CD4-positive, alpha-beta T cell (primary cell): ENCODE results near the gene TMPRSS6. TPM values are rescaled to one million over a fixed set of nuclear protein-coding genes. Genes with fewer than 3 reads are reported as not detected.

ENCODE experiments used
- ATAC-seq: fragments of 200-7000 bp; cut with Tn5 transposase; one replicate; pipeline ENCODE4 v1.10.0; 2022; ENCODE audit warnings: mild to moderate bottlenecking; ENCODE audit not compliant: poor library complexity
- CTCF ChIA-PET: fragments of 350-600 bp; sonication (Branson Sonifier 250); formaldehyde crosslinking; loops from one replicate; lab custom pipeline; 2021; ENCODE audit warnings: antibody characterized with exemption, inconsistent platforms; lab: Charles Lee
- POLR2A ChIA-PET: fragments of 350-600 bp; sonication (Branson Sonifier 250); formaldehyde crosslinking; loops from one replicate; lab custom pipeline; 2021; ENCODE audit warnings: antibody characterized with exemption, inconsistent platforms; lab: Charles Lee
- DNase-seq, 14 experiments: peaks; one replicate each; pipeline ENCODE4 v3.0.0-alpha.2; 2013 to 2020; ENCODE audit warnings: mixed read lengths in 2 of 14
- H3K27ac ChIP-seq, 2 donors: one replicate each; pipeline versions ENCODE4 v1.5.1 to v1.7.0; 2013; ENCODE audit warnings: low read length in 2 of 2, low read depth in 1 of 2, mild to moderate bottlenecking in 1 of 2
- H3K27me3 ChIP-seq, 2 experiments: 1 replicate in 1 of 2; 2 replicates in 1 of 2; pipeline versions ENCODE4 v1.6.1 to v1.7.0; 2013; ENCODE audit warnings: low read length in 2 of 2, control low read depth in 1 of 2, mild to moderate bottlenecking in 1 of 2, moderate library complexity in 1 of 2; ENCODE audit not compliant: insufficient read depth in 2 of 2, control insufficient read depth in 1 of 2
- H3K36me3 ChIP-seq: one replicate; pipeline ENCODE4 v1.6.1; 2013; ENCODE audit warnings: low read length, control low read depth; ENCODE audit not compliant: insufficient read depth
- H3K4me1 ChIP-seq: one replicate; pipeline ENCODE4 v1.6.1; 2013; ENCODE audit warnings: low read length, control low read depth; ENCODE audit not compliant: insufficient read depth
- H3K4me3 ChIP-seq: one replicate; pipeline ENCODE4 v1.5.1; 2013; ENCODE audit warnings: mild to moderate bottlenecking, low read length, moderate library complexity
- H3K9me3 ChIP-seq, 2 experiments: 1 replicate in 1 of 2; 2 replicates in 1 of 2; pipeline versions ENCODE4 v1.6.1 to v1.7.0; 2013; ENCODE audit warnings: low read length in 2 of 2, mild to moderate bottlenecking in 2 of 2, control low read depth in 1 of 2, moderate library complexity in 1 of 2; ENCODE audit not compliant: control insufficient read depth in 1 of 2, insufficient read depth in 1 of 2
- H3K27ac Mint-ChIP-seq: one replicate; pipeline ENCODE4 v1.8.0; 2020; ENCODE audit warnings: mixed read lengths
- H3K27me3 Mint-ChIP-seq: one replicate; pipeline ENCODE4 v1.8.0; 2021; ENCODE audit warnings: mixed read lengths
- H3K36me3 Mint-ChIP-seq: one replicate; pipeline ENCODE4 v1.8.0; 2021; ENCODE audit warnings: low read depth, mixed read lengths
- H3K4me1 Mint-ChIP-seq: one replicate; pipeline ENCODE4 v1.8.0; 2021; ENCODE audit warnings: low read depth, mixed read lengths
- H3K4me3 Mint-ChIP-seq: one replicate; pipeline ENCODE4 v1.8.0; 2020; ENCODE audit warnings: mild to moderate bottlenecking, mixed read lengths
- H3K9me3 Mint-ChIP-seq: one replicate; pipeline ENCODE4 v1.8.0; 2020; ENCODE audit warnings: mixed read lengths
- CTCF ChIP-seq: fragments of 200-600 bp; IDR thresholded peaks from one replicate; pipeline ENCODE4 v1.8.0; 2022; ENCODE audit warnings: antibody characterized with exemption, mild to moderate bottlenecking
- intact Hi-C, 2 experiments: fragments of 100-400 bp; cut with DNase I in 1 of 2; cut with micrococcal nuclease in 1 of 2; formaldehyde crosslinking; loops; one replicate each; pipeline versions ENCODE4 v1.15.1 to v1.9.0; 2023 to 2025; cut with DNase I, micrococcal nuclease
- total RNA-seq, 174 experiments: library from RNA in 2 of 174; stranded (reverse) in 2 of 174; gene quantifications; one replicate each; pipeline ENCODE4 v1.2.3 and lab custom pipeline; 2021 to 2026

The TMPRSS6 gene
- total RNA-seq, 2 experiments from 2014 or later = 0.19 to 0.39 TPM

DNA sequence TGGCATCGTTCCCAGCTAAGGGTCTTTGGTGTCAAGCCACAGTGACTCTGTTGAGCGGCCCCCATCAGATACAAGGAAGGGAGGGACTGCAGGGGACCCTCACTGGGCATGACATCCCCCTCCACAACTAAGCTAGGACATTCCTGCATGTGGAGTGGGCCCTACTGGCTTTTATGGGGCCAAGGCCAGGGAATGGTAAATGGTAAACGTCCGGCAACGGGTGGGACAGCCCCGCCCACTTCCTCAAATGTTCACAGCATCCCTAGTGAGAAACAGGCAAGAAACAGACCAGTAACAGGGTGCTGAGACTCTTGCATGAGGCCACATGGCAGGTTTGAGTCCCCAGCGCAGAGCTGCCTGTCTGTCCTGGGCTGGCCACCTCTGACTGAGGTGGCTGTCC is 4.4 kb downstream of the TMPRSS6 start:
- H3K27ac Mint-ChIP-seq = no peak overlapping the region
- no peaks in the 10 kb centered on the region for H3K9me3 Mint-ChIP-seq
- ChIA-PET CTCF (no interaction called here), POLR2A (no interaction called here)
- no peak overlapping the region for H3K4me3 Mint-ChIP-seq
- no peaks in the 10 kb centered on the region for H3K4me1 Mint-ChIP-seq
- ATAC-seq = no peak
- intact Hi-C loops = no loop called here
- no peaks in the 10 kb centered on the region for H3K27me3 Mint-ChIP-seq
- Histone ChIP-seq H3K36me3 (no peaks in the 10 kb centered on the region), H3K4me3 (no peak overlapping the region), H3K27ac (no peak overlapping the region), H3K27me3 (no peaks in the 10 kb centered on the region), H3K4me1 (peaks cover 6% of the 10 kb centered on the region), H3K9me3 (no peaks in the 10 kb centered on the region)
- TF ChIP-seq CTCF = no peak
- H3K36me3 Mint-ChIP-seq = no peaks in the 10 kb centered on the region
- DNase-seq = no peak

- intact Hi-C loops = no loop called here
- no peaks in the 10 kb centered on the region for H3K27me3 ChIP-seq
- H3K36me3 Mint-ChIP-seq = no peaks in the 10 kb centered on the region
- H3K4me3 Mint-ChIP-seq = no peak overlapping the region
- H3K9me3 ChIP-seq = no peaks in the 10 kb centered on the region
- no peaks in the 10 kb centered on the region for H3K9me3 Mint-ChIP-seq
- ChIA-PET POLR2A (no interaction called here), CTCF (no interaction called here)
- H3K4me3 ChIP-seq = no peak overlapping the region
- no peaks in the 10 kb centered on the region for H3K4me1 Mint-ChIP-seq
- H3K27me3 Mint-ChIP-seq = no peaks in the 10 kb centered on the region
- no peak for TF ChIP-seq CTCF
- H3K4me1 ChIP-seq = peaks cover 9% of the 10 kb centered on the region
- no peaks in the 10 kb centered on the region for H3K36me3 ChIP-seq
- ATAC-seq (no peak), DNase-seq (no peak)
- H3K27ac ChIP-seq = no peak overlapping the region
- no peak overlapping the region for H3K27ac Mint-ChIP-seq
Observed at GRCh38 chr22:37103656-37104452, 5.7 kb downstream of the TMPRSS6 start.

DNA sequence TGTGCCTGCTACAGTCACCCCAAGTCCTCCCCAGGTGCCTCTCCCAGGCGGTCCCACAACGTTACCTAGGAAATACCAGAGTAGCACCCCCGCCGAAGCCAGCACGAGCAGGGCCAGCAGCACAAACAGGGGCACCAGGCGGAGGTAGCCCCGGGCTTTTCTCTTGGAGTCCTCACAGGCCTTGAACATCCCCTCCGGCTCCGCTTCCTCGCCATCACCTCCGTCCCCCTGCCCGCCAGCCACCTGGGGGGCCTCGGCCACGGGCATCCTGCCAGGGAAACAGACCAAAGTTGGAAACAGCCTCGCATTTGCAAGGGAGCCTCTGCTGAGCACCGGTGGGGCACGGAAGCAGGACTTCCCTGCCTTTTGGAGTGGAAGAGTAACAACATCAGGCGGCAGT is 6.4 kb downstream of the TMPRSS6 start:
- CTCF ChIA-PET = no interaction called here
- Mint-ChIP-seq H3K9me3 (no peaks in the 10 kb centered on the region), H3K4me3 (no peak overlapping the region)

More for the DNA sequence above, 6.4 kb downstream of the TMPRSS6 start:
- H3K9me3 ChIP-seq = no peaks in the 10 kb centered on the region
- DNase-seq (no peak), ATAC-seq (no peak)
- H3K4me1 Mint-ChIP-seq = no peaks in the 10 kb centered on the region
- peaks cover 11% of the 10 kb centered on the region for H3K4me1 ChIP-seq
- H3K4me3 ChIP-seq = no peak overlapping the region
- H3K27me3 Mint-ChIP-seq = no peaks in the 10 kb centered on the region
- no peaks in the 10 kb centered on the region for H3K36me3 ChIP-seq
- no peak overlapping the region for H3K27ac ChIP-seq
- TF ChIP-seq CTCF = no peak
- intact Hi-C loops = no loop called here
- POLR2A ChIA-PET = no interaction called here
- no peaks in the 10 kb centered on the region for H3K36me3 Mint-ChIP-seq
- H3K27me3 ChIP-seq = no peaks in the 10 kb centered on the region
- no peak overlapping the region for H3K27ac Mint-ChIP-seq
